HCEC 1CT (cell line): ENCODE results near the gene FBXO46.

Experiments
- DNase-seq: peaks from one replicate; pipeline ENCODE4 v3.0.0-alpha.2; 2017

FBXO46 gene

DNA sequence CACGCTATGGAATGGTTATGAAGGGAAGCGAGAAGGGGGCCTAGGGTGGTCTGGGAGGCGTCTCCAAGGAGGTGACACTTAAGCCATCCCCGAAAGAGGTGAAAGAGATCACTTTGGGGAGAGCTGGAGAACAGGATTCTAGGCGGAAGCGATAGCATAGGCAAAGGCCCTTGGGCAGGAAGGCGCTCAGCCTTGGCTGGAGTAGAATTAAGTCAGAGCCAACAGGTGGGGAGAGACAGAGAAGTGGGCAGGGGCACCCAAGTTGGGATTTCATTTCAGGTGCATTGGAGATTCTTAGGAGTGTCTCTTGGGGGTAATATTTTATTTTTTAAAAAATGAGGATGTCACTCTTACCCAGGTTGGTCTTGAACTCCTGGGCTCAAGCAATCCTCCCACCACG is 48.6 kb downstream of the FBXO46 start:
- DNase-seq, result no peak

DNA sequence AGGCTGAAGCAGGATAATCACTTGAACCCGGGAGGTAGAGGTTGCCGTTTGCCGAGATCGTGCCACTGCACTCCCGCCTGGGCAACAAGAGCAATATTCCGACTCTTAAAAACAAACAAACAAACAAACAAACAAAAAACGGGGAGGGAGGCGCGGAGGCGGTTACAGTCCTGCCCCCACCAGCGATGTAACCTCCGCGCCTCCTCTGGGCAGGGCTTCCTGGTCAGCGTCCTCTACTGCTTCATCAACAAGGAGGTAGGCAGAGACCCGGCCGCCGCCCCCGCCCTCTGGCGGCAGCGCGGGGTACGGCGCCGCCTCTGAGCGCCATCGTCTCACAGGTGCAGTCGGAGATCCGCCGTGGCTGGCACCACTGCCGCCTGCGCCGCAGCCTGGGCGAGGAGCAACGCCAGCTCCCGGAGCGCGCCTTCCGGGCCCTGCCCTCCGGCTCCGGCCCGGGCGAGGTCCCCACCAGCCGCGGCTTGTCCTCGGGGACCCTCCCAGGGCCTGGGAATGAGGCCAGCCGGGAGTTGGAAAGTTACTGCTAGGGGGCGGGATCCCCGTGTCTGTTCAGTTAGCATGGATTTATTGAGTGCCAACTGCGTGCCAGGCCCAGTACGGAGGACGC is 49.2 kb downstream of the FBXO46 start:
- peak; percentile 76 for DNase-seq

DNA sequence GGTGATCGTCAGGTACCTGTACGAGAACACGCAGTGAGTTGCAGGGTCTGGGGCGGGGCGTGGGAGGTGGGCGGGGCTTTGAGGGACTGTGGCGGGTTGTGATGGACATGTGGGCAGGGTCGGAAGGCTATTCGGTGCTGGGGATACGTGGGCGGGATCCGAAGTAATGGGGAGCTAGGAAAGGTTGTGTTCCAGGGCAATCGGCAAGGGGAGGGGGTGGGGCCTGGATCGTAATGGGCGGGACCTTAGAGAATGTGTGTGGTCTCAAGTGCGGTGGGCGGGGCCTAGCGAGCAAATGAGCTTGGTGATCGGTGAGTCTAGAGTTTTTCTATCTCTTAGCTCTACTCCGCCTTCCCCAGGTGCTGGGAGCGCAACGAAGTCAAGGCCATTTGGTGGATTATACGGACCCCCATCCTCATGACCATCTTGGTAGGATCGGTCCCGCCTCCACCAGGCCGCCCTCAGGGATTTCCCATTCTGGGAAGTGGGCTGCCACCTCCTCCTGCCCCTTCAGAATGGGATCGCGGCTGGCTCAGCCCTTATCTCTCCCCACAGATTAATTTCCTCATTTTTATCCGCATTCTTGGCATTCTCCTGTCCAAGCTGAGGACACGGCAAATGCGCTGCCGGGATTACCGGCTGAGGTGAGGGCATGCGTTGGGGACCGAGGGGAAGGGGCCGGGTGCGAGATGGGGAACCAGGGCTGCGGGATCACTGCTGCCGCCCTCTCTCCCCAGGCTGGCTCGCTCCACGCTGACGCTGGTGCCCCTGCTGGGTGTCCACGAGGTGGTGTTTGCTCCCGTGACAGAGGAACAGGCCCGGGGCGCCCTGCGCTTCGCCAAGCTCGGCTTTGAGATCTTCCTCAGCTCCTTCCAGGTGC is 53.1 kb downstream of the FBXO46 start:
- peak; percentile 53 for DNase-seq

GRCh38 chr19:45676851-45677263 is 53.8 kb downstream of the FBXO46 start:
- no peak for DNase-seq

GRCh38 chr19:45674946-45675345 is 55.8 kb downstream of the FBXO46 start:
- DNase-seq, result no peak

DNA sequence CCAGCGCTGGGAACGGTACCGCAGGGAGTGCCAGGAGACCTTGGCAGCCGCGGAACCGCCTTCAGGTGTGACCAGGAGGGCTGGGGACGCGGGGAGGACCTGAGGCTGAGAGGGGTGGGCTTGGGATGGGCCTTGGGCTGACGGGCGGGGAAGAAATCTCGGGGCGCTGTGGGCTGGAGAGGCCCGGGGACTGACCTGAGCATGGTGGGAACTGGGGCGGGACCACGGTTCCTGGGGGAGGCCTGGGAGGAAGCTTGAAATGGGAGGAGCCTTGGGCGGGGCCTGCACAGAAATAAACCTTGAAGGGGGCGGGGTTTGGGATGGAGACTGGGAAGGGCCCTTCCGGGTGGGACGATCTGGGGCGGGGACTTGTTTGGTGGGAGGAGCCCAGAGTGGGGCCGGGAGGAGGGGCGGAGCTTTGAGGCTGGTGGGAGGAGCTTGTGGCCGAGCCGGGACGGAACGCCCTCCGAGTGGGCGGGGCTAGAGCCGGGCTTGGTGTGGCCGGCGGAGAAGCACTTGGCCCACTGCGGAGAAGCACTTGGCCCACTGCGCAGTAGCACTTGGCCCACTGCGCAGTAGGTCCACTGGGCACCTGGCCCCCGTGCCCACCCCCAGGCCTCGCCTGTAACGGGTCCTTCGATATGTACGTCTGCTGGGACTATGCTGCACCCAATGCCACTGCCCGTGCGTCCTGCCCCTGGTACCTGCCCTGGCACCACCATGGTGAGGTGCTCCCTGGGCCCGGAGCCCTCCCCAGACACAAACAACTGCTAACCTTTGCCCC is 59.8 kb downstream of the FBXO46 start:
- DNase-seq, result peak; percentile 45

GRCh38 chr19:45668342-45668871 is 62.3 kb downstream of the FBXO46 start:
- DNase-seq, result no peak

GRCh38 chr19:45667620-45668341 is 62.9 kb downstream of the FBXO46 start, which contains the start of gene GIPR:
Gene GIPR (plus strand): TSS chr19:45668221. CDS start chr19:45669521, 1,300 bp downstream.
- DNase-seq, result peak; percentile 14

- no peak for DNase-seq
Measured at GRCh38 chr19:45664575-45664974, 66.1 kb downstream of the FBXO46 start.

DNA sequence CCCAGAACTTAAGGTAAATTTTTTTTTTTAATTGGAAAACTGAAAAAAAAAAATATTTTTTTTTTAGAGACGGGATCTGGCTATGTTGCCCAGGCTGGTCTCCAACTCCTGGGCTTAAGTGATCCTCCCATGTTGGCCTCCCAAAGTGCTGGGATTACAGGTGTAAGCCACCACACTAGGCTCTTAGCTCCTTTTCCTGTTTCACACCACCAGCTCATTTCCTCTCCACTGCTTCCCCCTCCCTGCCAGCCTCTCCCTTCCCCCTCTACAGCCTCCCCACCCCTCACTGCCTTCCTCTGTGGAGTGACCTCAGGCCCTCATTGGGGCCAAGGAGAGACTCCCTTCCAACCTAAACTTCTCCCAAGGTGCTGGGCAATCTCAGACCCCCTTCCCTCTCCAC is 66.9 kb downstream of the FBXO46 start:
- DNase-seq, result no peak

GRCh38 chr19:45660636-45661035 is 70.1 kb downstream of the FBXO46 start:
- no peak for DNase-seq
